IMR-90 (cell line): Measurements from ENCODE around the gene AAGAB. TPM values are rescaled to one million over a fixed set of nuclear protein-coding genes. Genes with fewer than 3 reads are reported as not detected.

Experiments
- ATAC-seq: fragments of 200-7000 bp; cut with Tn5 transposase; 2 replicates; pipeline ENCODE4 v1.9.1; 2020; ENCODE audit warnings: low read depth, mild to moderate bottlenecking, moderate library complexity
- BruUV-seq: library from RNA; stranded (reverse); fragments of 400-500 nt; replicated peaks from 2 replicates; lab custom pipeline; 2021; lab: Mats Ljungman, UMichigan
- CTCF ChIA-PET: fragments of 300-600 bp; formaldehyde crosslinking; extraction: SDS; loops from one replicate; lab custom pipeline; 2021; ENCODE audit warnings: antibody characterized with exemption; lab: Yijun Ruan, JAX
- POLR2A ChIA-PET: fragments of 300-600 bp; sonication (Branson Sonifier 250); formaldehyde crosslinking; loops from one replicate; lab custom pipeline; 2022; ENCODE audit warnings: antibody characterized with exemption; ENCODE audit not compliant: unreplicated experiment; lab: Charles Lee
- DNase-seq: peaks from one replicate; pipeline ENCODE4 v3.0.0; 2013
- H2AFZ ChIP-seq: replicated peaks from 2 replicates; pipeline ENCODE3; 2013; ENCODE audit warnings: low read length, mild to moderate bottlenecking; ENCODE audit not compliant: poor library complexity
- H2AK5ac ChIP-seq: 2 replicates; pipeline ENCODE4 v1.6.1; 2013; ENCODE audit warnings: low read depth, low read length, inconsistent platforms
- H2AK9ac ChIP-seq: replicated peaks from 2 replicates; pipeline ENCODE3; 2013; ENCODE audit warnings: mild to moderate bottlenecking, low read depth, low read length, moderate library complexity; ENCODE audit not compliant: poor library complexity
- H2BK120ac ChIP-seq: 2 replicates; pipeline ENCODE4 v1.6.1; 2013; ENCODE audit warnings: low read depth, low read length, inconsistent platforms
- H2BK15ac ChIP-seq: 3 replicates; pipeline ENCODE4 v1.6.1; 2013; ENCODE audit warnings: low read depth, low read length, inconsistent platforms
- H2BK20ac ChIP-seq: 2 replicates; pipeline ENCODE4 v1.6.1; 2013; ENCODE audit warnings: low read depth, mild to moderate bottlenecking, inconsistent platforms, low read length, moderate library complexity
- H2BK5ac ChIP-seq: 2 replicates; pipeline ENCODE4 v1.6.1; 2013; ENCODE audit warnings: mild to moderate bottlenecking, low read depth, low read length, inconsistent platforms; ENCODE audit not compliant: poor library complexity, severe bottlenecking
- H3K14ac ChIP-seq: replicated peaks from 2 replicates; pipeline ENCODE4 v1.6.1; 2013; ENCODE audit warnings: low read depth, low read length, inconsistent platforms
- H3K18ac ChIP-seq: 2 replicates; pipeline ENCODE4 v1.6.1; 2013; ENCODE audit warnings: low read depth, low read length, control low read depth
- H3K23ac ChIP-seq: 2 replicates; pipeline ENCODE4 v1.6.1; 2013; ENCODE audit warnings: low read depth, low read length, inconsistent platforms
- H3K27ac ChIP-seq: 2 replicates; pipeline ENCODE4 v1.5.1; 2013; ENCODE audit warnings: mild to moderate bottlenecking, control low read depth, low read length; ENCODE audit not compliant: insufficient read depth
- H3K27me3 ChIP-seq: 2 replicates; pipeline ENCODE4 v1.6.1; 2013; ENCODE audit warnings: low read length; ENCODE audit not compliant: control insufficient read depth, insufficient read depth
- H3K36me3 ChIP-seq: 2 replicates; pipeline ENCODE4 v1.6.1; 2013; ENCODE audit warnings: low read length, mixed read lengths; ENCODE audit not compliant: control insufficient read depth, insufficient read depth
- H3K4ac ChIP-seq: 2 replicates; pipeline ENCODE4 v1.6.1; 2013; ENCODE audit warnings: low read depth, low read length, inconsistent platforms
- H3K4me1 ChIP-seq: 2 replicates; pipeline ENCODE4 v1.6.1; 2013; ENCODE audit warnings: low read length, mixed read lengths; ENCODE audit not compliant: control insufficient read depth, insufficient read depth
- H3K4me2 ChIP-seq: 2 replicates; pipeline ENCODE4 v1.6.1; 2013; ENCODE audit warnings: low read depth, mild to moderate bottlenecking, control low read depth, low read length, moderate library complexity
- H3K4me3 ChIP-seq: 2 replicates; pipeline ENCODE4 v1.5.1; 2013; ENCODE audit warnings: low read depth, mild to moderate bottlenecking, control low read depth, low read length, moderate library complexity; ENCODE audit not compliant: insufficient read depth
- H3K56ac ChIP-seq: 2 replicates; pipeline ENCODE4 v1.6.1; 2013; ENCODE audit warnings: low read length, inconsistent platforms; ENCODE audit not compliant: insufficient read depth; ENCODE audit errors: extremely low read depth
- H3K79me1 ChIP-seq, 2 experiments: 2 replicates each; pipeline ENCODE4 v1.6.1; 2013; ENCODE audit warnings: low read length in 2 of 2, inconsistent platforms in 1 of 2, low read depth in 1 of 2
- H3K9ac ChIP-seq: 2 replicates; pipeline ENCODE4 v1.6.1; 2013; ENCODE audit warnings: low read depth, low read length, control low read depth
- H3K9me1 ChIP-seq: 2 replicates; pipeline ENCODE4 v1.6.1; 2013; ENCODE audit warnings: low read length, inconsistent platforms; ENCODE audit not compliant: insufficient read depth
- H3K9me3 ChIP-seq: 2 replicates; pipeline ENCODE4 v1.6.1; 2013; ENCODE audit warnings: low read length; ENCODE audit not compliant: control insufficient read depth, insufficient read depth
- H4K20me1 ChIP-seq: 2 replicates; pipeline ENCODE4 v1.6.1; 2013; ENCODE audit warnings: low read length, inconsistent platforms; ENCODE audit not compliant: insufficient read depth
- H4K5ac ChIP-seq: 2 replicates; pipeline ENCODE4 v1.6.1; 2013; ENCODE audit warnings: mild to moderate bottlenecking, low read depth, low read length, control low read depth
- H4K8ac ChIP-seq, 2 experiments: 2 replicates each; pipeline ENCODE4 v1.6.1; 2013; ENCODE audit warnings: low read depth in 2 of 2, low read length in 2 of 2, control low read depth in 1 of 2, inconsistent platforms in 1 of 2
- H4K91ac ChIP-seq: 2 replicates; pipeline ENCODE4 v1.6.1; 2013; ENCODE audit warnings: low read depth, low read length, inconsistent platforms; ENCODE audit not compliant: insufficient read depth
- BHLHE40 ChIP-seq: fragments of 150-350 bp; IDR thresholded peaks from 2 replicates; pipeline ENCODE4 v1.6.1; 2016; ENCODE audit warnings: mild to moderate bottlenecking, low read depth, low read length
- CEBPB ChIP-seq: IDR thresholded peaks from 2 replicates; pipeline ENCODE4 v1.6.1; 2012; ENCODE audit warnings: low read depth, low read length, improper control_type of control experiment
- CHD1 ChIP-seq: IDR thresholded peaks from 2 replicates; pipeline ENCODE4 v1.6.1; 2012; ENCODE audit warnings: low read depth, low read length, improper control_type of control experiment
- FOS ChIP-seq: fragments of 150-350 bp; IDR thresholded peaks from 2 replicates; pipeline ENCODE4 v1.6.1; 2016; ENCODE audit warnings: low read depth, low read length
- MAFK ChIP-seq: IDR thresholded peaks from 2 replicates; pipeline ENCODE4 v1.6.1; 2012; ENCODE audit warnings: low read depth, low read length, improper control_type of control experiment
- MAZ ChIP-seq: IDR thresholded peaks from 2 replicates; pipeline ENCODE4 v1.6.1; 2012; ENCODE audit warnings: low read depth, mild to moderate bottlenecking, low read length, improper control_type of control experiment, moderate library complexity, borderline replicate concordance
- MXI1 ChIP-seq: IDR thresholded peaks from 2 replicates; pipeline ENCODE4 v1.6.1; 2012; ENCODE audit warnings: low read depth, mild to moderate bottlenecking, low read length, moderate library complexity, borderline replicate concordance
- NFE2L2 ChIP-seq: fragments of 150-350 bp; IDR thresholded peaks from 2 replicates; pipeline ENCODE4 v1.6.1; 2016; ENCODE audit warnings: low read depth, mild to moderate bottlenecking, low read length
- POLR2A ChIP-seq: IDR thresholded peaks from 2 replicates; pipeline ENCODE4 v1.6.1; 2012; ENCODE audit warnings: mild to moderate bottlenecking, low read depth, low read length
- RAD21 ChIP-seq: IDR thresholded peaks from 2 replicates; pipeline ENCODE4 v1.6.1; 2012; ENCODE audit warnings: low read length, improper control_type of control experiment
- RCOR1 ChIP-seq: IDR thresholded peaks from 2 replicates; pipeline ENCODE4 v1.6.1; 2012; ENCODE audit warnings: mild to moderate bottlenecking, low read length, improper control_type of control experiment; ENCODE audit not compliant: insufficient replicate concordance
- RFX5 ChIP-seq: IDR thresholded peaks from 2 replicates; pipeline ENCODE4 v1.8.0; 2012; ENCODE audit warnings: low read depth, mild to moderate bottlenecking, low read length, moderate library complexity
- SMC3 ChIP-seq: fragments of 150-350 bp; IDR thresholded peaks from 2 replicates; pipeline ENCODE4 v1.6.1; 2016; ENCODE audit warnings: low read depth, mild to moderate bottlenecking, antibody characterized with exemption, low read length, moderate library complexity
- USF2 ChIP-seq: fragments of 150-350 bp; IDR thresholded peaks from 2 replicates; pipeline ENCODE4 v1.6.1; 2017; ENCODE audit warnings: mild to moderate bottlenecking, antibody characterized with exemption, low read length, low read depth
- WGBS, 2 experiments: methylation state at CpG; one replicate each; pipeline versions ENCODE4 v1.1.5 to v1.1.7; 2013; ENCODE audit warnings: missing lambda C conversion rate in 2 of 2; ENCODE audit not compliant: insufficient read length in 1 of 2; ENCODE audit errors: extremely low coverage in 2 of 2; 5-methylcytosine and 5-hydroxymethylcytosine counted together
- dilution Hi-C: fragments of 300-500 bp; cut with HindIII; formaldehyde crosslinking; loops from one replicate; pipeline ENCODE4 v1.14.3; 2018; ENCODE audit warnings: low sequenced_read_pairs; ENCODE audit not compliant: unreplicated experiment
- in situ Hi-C: fragments of 300-500 bp; cut with MboI; formaldehyde crosslinking; loops from 3 replicates; pipeline ENCODE4 v1.14.3; 2019; ENCODE audit warnings: low sequenced_read_pairs, inconsistent platforms, mixed read lengths
- intact Hi-C: fragments of 100-400 bp; cut with micrococcal nuclease; formaldehyde crosslinking; loops from 2 replicates; pipeline ENCODE4 v1.10.0; 2022
- polyA plus RNA-seq, 3 experiments: library from polyadenylated mRNA; depleted of rRNA; stranded (reverse); fragments of >200 nt; gene quantifications; 2 replicates each; pipeline ENCODE4 v1.2.3, GENCODE V29; 2012; ENCODE audit warnings: low replicate concordance in 1 of 3
- total RNA-seq: library from RNA; depleted of rRNA; stranded (reverse); fragments of >200 nt; gene quantifications from 2 replicates; pipeline ENCODE4 v1.2.3, GENCODE V29; 2012
- TF ChIP-seq, protein P1 (sequence below): conservative IDR thresholded peaks from 2 replicates; pipeline ENCODE4 v1.5.1; 2012; ENCODE audit warnings: mild to moderate bottlenecking, low read depth, low read length, improper control_type of control experiment
- TF ChIP-seq, protein P2 (sequence below): fragments of 150-350 bp; IDR thresholded peaks from 2 replicates; pipeline ENCODE4 v1.6.1; 2016; ENCODE audit warnings: low read depth, mild to moderate bottlenecking, low read length, moderate library complexity, borderline replicate concordance

AAGAB gene
- total and polyA plus RNA-seq, 2 of the 4 experiments (the other 2 are of a cell fraction) = 26.1 to 69.7 TPM

GRCh38 chr15:67281714-67282113 lies 27.3 kb upstream of the AAGAB start:
- Histone ChIP-seq H2BK5ac (no peak overlapping the region), H3K14ac (no peak overlapping the region), H3K4me2 (no peak overlapping the region), H2BK20ac (no peak overlapping the region), H2AK9ac (no peak overlapping the region), H3K4me1 (no peaks in the 10 kb centered on the region; the same call in 1 of the 2 replicates), H3K4me3 (no peak overlapping the region), H2BK120ac (no peak overlapping the region), H2BK15ac (no peak overlapping the region), H3K4ac (no peak overlapping the region), H4K91ac (no peak overlapping the region), H4K8ac (no peak overlapping the region), H3K9me3 (no peaks in the 10 kb centered on the region), H2AK5ac (no peak overlapping the region), H4K20me1 (no peaks in the 10 kb centered on the region), H4K5ac (no peak overlapping the region), H3K27me3 (no peaks in the 10 kb centered on the region), H3K23ac (no peak overlapping the region), H3K9ac (no peak overlapping the region), H3K9me1 (no peaks in the 10 kb centered on the region), H3K79me1 (no peaks in the 10 kb centered on the region), H3K27ac (no peak overlapping the region), H3K56ac (no peak overlapping the region), H2AFZ (no peak overlapping the region), H3K18ac (no peak overlapping the region), H3K36me3 (no peaks in the 10 kb centered on the region)
- ATAC-seq (peak; percentile 73), DNase-seq (no peak)
- BruUV-seq = no TSS peak
- ChIA-PET CTCF (interaction anchor here (0.6 to 0.7 kb wide), 2 partner anchors 48 to 81 kb away, joined by 3 read pairs; no protein-coding TSS in a partner anchor), POLR2A (interaction anchor here (0.7 kb wide), 1 partner anchor 12 kb away, joined by 3 read pairs; no protein-coding TSS in a partner anchor)
- intact Hi-C loops (no loop called here), in situ Hi-C loops (no loop called here), dilution Hi-C loops (no loop called here)
- no CpG with 5 or more reads among the region's 1 CpG for WGBS, 2 experiments
- TF ChIP-seq MXI1 (no peak), POLR2A (no peak), MAZ (no peak), NFE2L2 (no peak), USF2 (no peak), CHD1 (no peak), CEBPB (no peak), RFX5 (no peak), BHLHE40 (no peak), RCOR1 (no peak), MAFK (no peak), FOS (no peak), RAD21 (no peak), SMC3 (no peak)
- TF ChIP-seq, protein P1, sequence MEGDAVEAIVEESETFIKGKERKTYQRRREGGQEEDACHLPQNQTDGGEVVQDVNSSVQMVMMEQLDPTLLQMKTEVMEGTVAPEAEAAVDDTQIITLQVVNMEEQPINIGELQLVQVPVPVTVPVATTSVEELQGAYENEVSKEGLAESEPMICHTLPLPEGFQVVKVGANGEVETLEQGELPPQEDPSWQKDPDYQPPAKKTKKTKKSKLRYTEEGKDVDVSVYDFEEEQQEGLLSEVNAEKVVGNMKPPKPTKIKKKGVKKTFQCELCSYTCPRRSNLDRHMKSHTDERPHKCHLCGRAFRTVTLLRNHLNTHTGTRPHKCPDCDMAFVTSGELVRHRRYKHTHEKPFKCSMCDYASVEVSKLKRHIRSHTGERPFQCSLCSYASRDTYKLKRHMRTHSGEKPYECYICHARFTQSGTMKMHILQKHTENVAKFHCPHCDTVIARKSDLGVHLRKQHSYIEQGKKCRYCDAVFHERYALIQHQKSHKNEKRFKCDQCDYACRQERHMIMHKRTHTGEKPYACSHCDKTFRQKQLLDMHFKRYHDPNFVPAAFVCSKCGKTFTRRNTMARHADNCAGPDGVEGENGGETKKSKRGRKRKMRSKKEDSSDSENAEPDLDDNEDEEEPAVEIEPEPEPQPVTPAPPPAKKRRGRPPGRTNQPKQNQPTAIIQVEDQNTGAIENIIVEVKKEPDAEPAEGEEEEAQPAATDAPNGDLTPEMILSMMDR = no peak
- TF ChIP-seq, protein P2, sequence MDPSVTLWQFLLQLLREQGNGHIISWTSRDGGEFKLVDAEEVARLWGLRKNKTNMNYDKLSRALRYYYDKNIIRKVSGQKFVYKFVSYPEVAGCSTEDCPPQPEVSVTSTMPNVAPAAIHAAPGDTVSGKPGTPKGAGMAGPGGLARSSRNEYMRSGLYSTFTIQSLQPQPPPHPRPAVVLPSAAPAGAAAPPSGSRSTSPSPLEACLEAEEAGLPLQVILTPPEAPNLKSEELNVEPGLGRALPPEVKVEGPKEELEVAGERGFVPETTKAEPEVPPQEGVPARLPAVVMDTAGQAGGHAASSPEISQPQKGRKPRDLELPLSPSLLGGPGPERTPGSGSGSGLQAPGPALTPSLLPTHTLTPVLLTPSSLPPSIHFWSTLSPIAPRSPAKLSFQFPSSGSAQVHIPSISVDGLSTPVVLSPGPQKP = no peak
